ENCODE results near the gene CISD3.

- TF ChIP-seq YY1 (IDR thresholded peaks at IDR 0.05; ENCODE audit: insufficient read depth, insufficient read length) = no peak
- no peak for TF ChIP-seq ZNF274 (IDR thresholded peaks at IDR 0.05; ENCODE audit: low read depth, low read length)
These were observed 11.8 kb downstream of the CISD3 start for GRCh38 chr17:38741921-38742410.

Measured in NT2/D1 (cell line).